ENCODE results near the gene TSACC.

DNA sequence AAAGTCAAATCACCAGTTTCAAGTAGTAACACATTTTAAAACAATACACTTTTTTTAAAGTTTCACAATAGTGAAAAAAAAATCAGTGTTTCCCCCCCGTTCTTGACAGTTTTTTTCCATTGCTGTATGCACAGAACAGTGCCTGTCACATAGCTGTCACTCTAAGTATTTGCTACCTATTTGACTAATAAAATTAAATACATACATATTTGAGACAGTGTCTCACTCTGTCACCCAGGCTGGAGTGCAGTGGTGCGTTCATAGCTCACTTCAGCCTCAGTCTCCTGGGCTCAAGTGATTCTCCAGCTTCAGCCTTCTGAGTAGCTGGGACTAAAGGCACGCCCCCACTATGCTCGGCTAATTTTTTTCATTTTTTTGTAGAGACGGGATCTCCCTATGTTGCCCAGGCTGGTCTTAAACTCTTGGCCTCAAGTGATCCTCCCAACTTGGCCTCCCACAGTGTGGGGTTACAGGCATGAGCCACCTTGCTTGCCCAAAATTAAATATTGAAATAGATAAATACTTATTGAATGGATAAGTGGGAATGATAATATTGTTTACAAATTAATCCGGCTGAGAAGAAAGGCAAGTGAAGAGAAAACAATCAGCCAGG lies 18.0 kb downstream of the TSACC start:
- no peak for TF ChIP-seq GATA3 (IDR thresholded peaks at IDR 0.05; ENCODE audit: low read depth, low read length)
- TF ChIP-seq GATA2 (IDR thresholded peaks at IDR 0.05; ENCODE audit: low read depth, low read length) = no peak
